SU-DHL-6 (cell line): ENCODE data around the gene AIG1.

Source experiments
- H2AFZ ChIP-seq: fragments of 200-600 bp; sonication (generic); 2 replicates; pipeline ENCODE4 v1.6.1; 2014; ENCODE audit warnings: low read depth, mild to moderate bottlenecking, moderate library complexity, mixed read lengths, antibody characterized with exemption, low read length; ENCODE audit not compliant: severe bottlenecking
- H3F3A ChIP-seq: fragments of 200-600 bp; shearing (Covaris generic); 2 replicates; pipeline ENCODE4 v1.6.0; 2016; ENCODE audit warnings: antibody characterized with exemption, mild to moderate bottlenecking; ENCODE audit not compliant: insufficient read depth
- H3K27ac ChIP-seq: fragments of 200-600 bp; sonication (generic); 2 replicates; pipeline ENCODE4 v1.5.1; 2016; ENCODE audit warnings: low read depth, mild to moderate bottlenecking, low read length, moderate library complexity, mixed read lengths
- H3K27me3 ChIP-seq: fragments of 200-600 bp; sonication (generic), shearing (Covaris generic); 2 replicates; pipeline ENCODE4 v1.6.0; 2014; ENCODE audit warnings: mild to moderate bottlenecking, low read length
- H3K36me3 ChIP-seq: fragments of 200-600 bp; sonication (generic); 2 replicates; pipeline ENCODE4 v1.6.1; 2014; ENCODE audit warnings: mild to moderate bottlenecking, low read length, mixed read lengths
- H3K4me2 ChIP-seq: fragments of 300-600, 200-600 bp; shearing (Covaris generic), sonication (generic); 2 replicates; pipeline ENCODE4 v1.6.0; 2014; ENCODE audit warnings: low read length, low read depth, mild to moderate bottlenecking; ENCODE audit not compliant: poor library complexity, severe bottlenecking
- H3K4me3 ChIP-seq: fragments of 200-600 bp; sonication (generic); 2 replicates; pipeline ENCODE4 v1.5.1; 2014; ENCODE audit warnings: antibody characterized with exemption, low read length, mild to moderate bottlenecking, mixed read lengths; ENCODE audit not compliant: insufficient read depth, poor library complexity, severe bottlenecking
- H3K79me2 ChIP-seq: fragments of 200-600 bp; sonication (generic); 2 replicates; pipeline ENCODE4 v1.6.1; 2014; ENCODE audit warnings: mild to moderate bottlenecking, low read length, moderate library complexity; ENCODE audit not compliant: insufficient read depth
- H3K9ac ChIP-seq: fragments of 200-600 bp; sonication (generic); 2 replicates; pipeline ENCODE4 v1.7.0; 2014; ENCODE audit warnings: mild to moderate bottlenecking, low read length
- H3K9me2 ChIP-seq: fragments of 200-600 bp; sonication (generic); replicated peaks from 2 replicates; pipeline ENCODE4 v1.6.1; 2014; ENCODE audit warnings: low read length; ENCODE audit not compliant: insufficient read depth
- H3K9me3 ChIP-seq: fragments of 200-600 bp; sonication (generic); 2 replicates; pipeline ENCODE4 v1.6.1; 2014; ENCODE audit warnings: low read length, mixed read lengths; ENCODE audit not compliant: insufficient read depth
- H4K20me1 ChIP-seq: fragments of 200-600 bp; sonication (generic); 2 replicates; pipeline ENCODE4 v1.6.1; 2014; ENCODE audit warnings: low read depth, mild to moderate bottlenecking, antibody characterized with exemption, low read length, moderate library complexity, mixed read lengths
- CTCF ChIP-seq: fragments of 200-600 bp; sonication (generic); IDR thresholded peaks from one replicate; pipeline ENCODE4 v1.5.1; 2017; ENCODE audit warnings: antibody characterized with exemption, mild to moderate bottlenecking, low read length, moderate library complexity; ENCODE audit not compliant: insufficient read depth, poor library complexity, severe bottlenecking
- EZH2phosphoT487 ChIP-seq: fragments of 200-600 bp; sonication (generic), shearing (Covaris generic); conservative IDR thresholded peaks from 2 replicates; pipeline ENCODE4 v1.6.1; 2018; ENCODE audit warnings: mild to moderate bottlenecking, antibody characterized with exemption, low read length, moderate library complexity, mixed read lengths

AIG1 gene

DNA sequence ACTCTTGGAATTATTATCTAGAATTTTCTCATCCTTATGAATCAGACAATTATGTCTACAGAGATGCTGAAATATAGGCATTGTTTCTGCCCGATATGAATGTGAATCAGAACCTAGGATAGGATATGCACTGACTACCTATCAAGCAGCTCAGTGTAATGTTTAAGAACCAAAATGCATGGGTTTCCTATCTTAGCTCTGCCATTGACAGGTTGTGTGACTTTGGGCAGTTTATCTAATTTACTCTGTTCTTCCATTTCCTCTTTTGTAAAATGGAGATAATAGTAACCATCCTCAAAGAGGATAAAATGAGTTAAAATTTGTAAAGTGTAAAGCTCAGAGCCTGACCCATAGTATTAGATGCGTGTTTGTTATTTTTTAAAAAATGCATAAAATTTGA, 10.2 kb upstream of the AIG1 start:
- no peaks in the 10 kb centered on the region for H3K9me3 ChIP-seq
- H3F3A ChIP-seq, result no peaks in the 10 kb centered on the region
- no peaks in the 10 kb centered on the region for H3K27me3 ChIP-seq
- H3K27ac ChIP-seq, result no peak overlapping the region
- H3K9ac ChIP-seq, result no peak overlapping the region
- H3K36me3 ChIP-seq, result no peaks in the 10 kb centered on the region
- no peaks in the 10 kb centered on the region for H3K9me2 ChIP-seq
- no peak overlapping the region for H3K4me2 ChIP-seq
- TF ChIP-seq CTCF (no peak), EZH2phosphoT487 (no peak)
- no peak overlapping the region for H3K4me3 ChIP-seq
- H2AFZ ChIP-seq, result no peak overlapping the region
- H3K79me2 ChIP-seq, result no peaks in the 10 kb centered on the region
- no peaks in the 10 kb centered on the region for H4K20me1 ChIP-seq

DNA sequence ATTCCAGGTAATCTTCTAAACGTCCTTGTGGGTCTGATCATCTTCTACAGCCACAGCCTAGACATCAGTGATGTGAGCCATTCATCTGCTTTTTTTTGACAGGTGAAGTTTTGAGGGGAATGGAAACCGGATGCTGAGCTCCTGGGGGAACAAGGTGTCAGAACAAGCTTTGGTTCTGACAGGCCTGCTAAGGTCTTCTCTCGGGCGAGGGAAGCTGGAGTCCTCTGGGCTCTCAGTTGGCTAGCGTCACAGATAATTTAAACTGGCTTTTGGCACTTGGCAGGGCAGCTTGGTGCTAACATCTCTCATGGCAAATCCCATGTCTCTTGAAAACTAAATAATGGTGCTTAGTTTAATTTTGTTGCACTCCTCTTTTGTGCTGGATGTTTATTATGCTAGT, 8.4 kb upstream of the AIG1 start:
- no peaks in the 10 kb centered on the region for H3K79me2 ChIP-seq
- no peak overlapping the region for H2AFZ ChIP-seq
- H3K9me3 ChIP-seq, result no peaks in the 10 kb centered on the region
- H4K20me1 ChIP-seq, result no peaks in the 10 kb centered on the region
- H3K36me3 ChIP-seq, result no peaks in the 10 kb centered on the region
- no peak overlapping the region for H3K4me3 ChIP-seq
- H3K27me3 ChIP-seq, result no peaks in the 10 kb centered on the region
- H3F3A ChIP-seq, result no peaks in the 10 kb centered on the region
- H3K4me2 ChIP-seq, result no peak overlapping the region
- H3K27ac ChIP-seq, result no peak overlapping the region
- no peak for TF ChIP-seq CTCF
- TF ChIP-seq EZH2phosphoT487, result no peak
- no peaks in the 10 kb centered on the region for H3K9me2 ChIP-seq
- no peak overlapping the region for H3K9ac ChIP-seq

DNA sequence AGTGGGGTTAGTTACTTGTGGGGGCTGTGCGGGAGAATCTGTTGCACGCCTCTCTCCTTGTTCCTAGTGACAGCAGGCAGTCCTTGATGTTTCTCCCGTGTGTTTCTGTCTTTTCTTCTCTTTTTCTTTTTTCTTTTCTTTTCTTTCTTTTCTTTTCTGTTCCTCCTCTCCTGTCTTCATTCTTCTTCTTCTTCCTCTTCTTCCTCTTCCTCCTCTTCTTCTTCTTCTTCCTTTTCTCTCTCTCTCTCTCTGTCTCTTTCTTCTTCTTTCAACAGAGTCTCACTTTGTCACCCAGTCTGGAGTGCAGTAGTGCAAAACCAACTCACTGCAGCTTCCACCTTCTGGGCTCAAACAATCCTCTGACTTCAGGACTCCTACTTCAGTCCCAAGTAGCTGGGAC, 6.8 kb upstream of the AIG1 start:
- Histone ChIP-seq H4K20me1 (no peaks in the 10 kb centered on the region), H3K4me2 (no peak overlapping the region), H3K27me3 (no peaks in the 10 kb centered on the region), H3K9me2 (no peaks in the 10 kb centered on the region), H3K9ac (no peak overlapping the region), H3K79me2 (no peaks in the 10 kb centered on the region), H3F3A (no peaks in the 10 kb centered on the region), H3K4me3 (no peak overlapping the region), H3K36me3 (no peaks in the 10 kb centered on the region), H2AFZ (no peak overlapping the region), H3K9me3 (no peaks in the 10 kb centered on the region), H3K27ac (no peak overlapping the region)
- TF ChIP-seq EZH2phosphoT487, result no peak
- no peak for TF ChIP-seq CTCF

DNA sequence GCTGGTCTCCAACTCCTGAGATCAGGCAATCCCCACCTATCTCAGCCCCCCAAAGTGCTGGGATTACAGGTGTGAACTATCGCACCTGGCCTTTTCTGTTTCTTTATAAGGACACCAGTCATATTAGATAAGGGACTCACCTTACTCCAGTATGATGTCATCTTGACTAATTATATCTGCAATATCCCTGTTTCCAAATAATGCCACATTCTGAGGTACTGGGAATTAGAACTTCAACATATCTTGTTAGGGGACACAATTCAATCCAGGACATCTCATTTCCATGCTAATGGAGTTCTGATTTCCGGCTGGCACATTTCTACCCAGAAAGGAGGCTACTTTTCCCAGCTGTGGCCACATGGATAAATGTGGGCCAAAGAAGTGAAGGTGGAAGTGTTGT, 6.4 kb upstream of the AIG1 start:
- no peaks in the 10 kb centered on the region for H4K20me1 ChIP-seq
- no peaks in the 10 kb centered on the region for H3F3A ChIP-seq
- no peak overlapping the region for H3K4me3 ChIP-seq
- no peak overlapping the region for H2AFZ ChIP-seq
- H3K9me2 ChIP-seq, result no peaks in the 10 kb centered on the region
- H3K79me2 ChIP-seq, result no peaks in the 10 kb centered on the region
- H3K36me3 ChIP-seq, result no peaks in the 10 kb centered on the region
- no peaks in the 10 kb centered on the region for H3K9me3 ChIP-seq
- no peak for TF ChIP-seq EZH2phosphoT487
- no peak for TF ChIP-seq CTCF
- H3K4me2 ChIP-seq, result no peak overlapping the region
- H3K27me3 ChIP-seq, result no peaks in the 10 kb centered on the region
- no peak overlapping the region for H3K9ac ChIP-seq
- H3K27ac ChIP-seq, result no peak overlapping the region
